Left forelimb (tissue), 1 donor: ENCODE results near the gene ARPC4.
"Not testable (repeated sequence)": the region's sequence is repeated elsewhere in the genome, so short reads cannot be mapped to it uniquely, and the experiment has no call there.

ENCODE experiments used
- DNase-seq: peaks from one replicate; pipeline ENCODE4 v3.0.0-alpha.2; 2018; ENCODE audit warnings: low spot score

Gene ARPC4

DNA sequence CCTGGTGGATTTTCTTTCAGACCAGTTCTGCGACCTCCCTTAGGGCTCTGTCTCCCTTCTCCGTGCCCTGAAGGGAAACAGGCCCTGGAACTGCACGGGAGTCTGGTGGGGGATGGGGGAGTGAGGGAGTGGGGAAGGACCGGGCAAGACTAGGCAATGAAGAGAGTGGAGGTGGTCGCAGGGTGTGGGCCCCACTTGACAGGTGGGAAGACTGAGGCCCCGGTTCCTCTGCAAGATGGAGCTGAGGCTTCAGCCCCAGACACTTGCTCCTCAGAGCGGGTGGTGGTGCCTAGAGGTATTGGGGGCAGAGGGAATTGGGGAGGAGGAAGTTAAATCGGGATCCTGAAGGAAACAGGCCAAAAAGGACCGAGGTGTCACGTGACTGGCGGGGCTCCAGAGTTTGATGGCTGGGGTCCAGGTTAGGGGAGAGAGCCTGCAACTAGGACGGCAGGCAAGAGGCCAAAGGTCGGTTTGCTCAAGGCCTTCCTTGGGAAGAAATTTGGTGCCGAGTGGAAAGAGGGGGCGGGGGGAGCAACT, 22.5 kb upstream of the ARPC4 start:
- peak; percentile 80 for DNase-seq

DNA sequence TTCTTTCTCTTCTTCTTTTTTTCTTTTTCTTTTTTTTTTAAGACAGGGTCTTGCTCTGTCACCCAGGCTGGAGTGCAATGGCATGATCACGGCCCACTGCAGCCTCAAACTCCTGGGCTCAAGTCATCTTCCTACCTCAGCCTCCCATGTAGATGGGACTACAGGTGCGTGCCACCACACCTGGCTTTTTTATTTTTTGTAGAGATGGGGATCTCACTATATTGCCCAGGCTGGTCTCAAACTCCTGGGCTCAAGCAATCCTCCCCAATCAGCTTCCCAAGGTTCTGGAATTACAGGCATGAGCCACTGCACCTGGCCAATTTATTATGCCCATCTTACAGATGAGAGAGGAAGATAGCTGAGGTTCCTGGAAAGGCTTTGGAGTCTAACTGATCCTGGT, 21.9 kb upstream of the ARPC4 start:
- DNase-seq, result not testable (repeated sequence)

- DNase-seq, result no peak
Measured at GRCh38 chr3:9776896-9777693, 15.8 kb upstream of the ARPC4 start.

DNA sequence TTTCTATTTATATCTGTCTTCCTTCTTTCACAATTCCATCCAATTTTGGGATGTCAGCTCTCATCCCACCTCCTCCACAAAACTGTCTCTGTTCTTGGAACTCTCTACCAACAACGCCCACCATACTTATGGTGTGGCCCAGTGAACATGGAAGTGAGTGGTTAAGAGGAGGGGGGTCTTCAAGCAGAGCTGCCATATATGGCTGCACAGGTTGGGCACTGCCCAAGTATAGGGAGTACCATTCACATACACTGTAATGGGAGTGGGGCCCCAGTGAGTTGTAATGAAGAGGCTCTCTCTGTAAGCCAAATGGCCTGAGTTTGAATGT, 15.2 kb upstream of the ARPC4 start:
- DNase-seq, result no peak

DNA sequence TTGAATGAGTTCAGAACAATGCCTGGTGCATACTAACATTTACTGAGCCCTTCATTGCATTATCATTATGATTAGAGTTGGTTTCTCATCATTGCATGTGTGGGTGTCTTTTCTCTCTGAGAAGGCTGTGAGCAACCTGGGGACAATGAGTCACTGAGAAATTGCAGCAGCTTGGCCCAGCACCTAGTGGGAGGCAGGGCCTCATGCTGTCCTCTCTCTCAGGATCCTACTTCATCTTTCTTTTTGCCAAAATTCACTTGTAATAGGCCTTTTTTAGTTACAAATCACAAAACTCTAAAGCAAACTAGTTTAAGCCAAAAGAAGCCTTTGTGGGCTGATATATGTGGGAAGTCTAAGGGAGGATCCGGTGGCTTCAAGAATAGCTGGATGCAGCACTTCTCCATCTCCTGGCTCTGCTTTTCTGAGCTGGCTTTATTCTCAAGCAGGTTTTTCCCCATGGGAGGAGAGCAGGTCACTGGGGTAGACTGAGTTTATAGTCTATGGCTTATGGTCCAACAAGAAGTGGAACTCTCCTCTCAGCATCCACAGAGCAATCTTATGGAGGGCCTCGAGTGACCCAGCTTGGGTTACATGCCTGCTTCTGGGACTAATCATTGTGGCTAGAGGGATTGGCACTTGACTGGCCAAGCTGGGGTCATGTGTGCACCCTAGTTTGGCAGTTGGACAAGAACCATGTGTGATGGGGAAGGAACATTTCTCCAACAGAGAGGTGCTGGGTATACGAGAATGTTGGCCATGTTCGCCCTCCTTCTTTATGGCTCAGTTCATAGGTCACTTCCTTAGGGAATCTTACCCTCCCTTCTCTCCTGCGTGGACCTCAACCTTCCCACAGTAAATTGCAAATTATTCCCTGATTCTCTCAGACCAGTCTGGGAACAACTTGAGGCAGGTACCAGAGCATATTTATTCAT, 14.5 kb upstream of the ARPC4 start:
- DNase-seq, result no peak

- DNase-seq, result no peak
Measured at GRCh38 chr3:9779075-9779593, 13.7 kb upstream of the ARPC4 start.

- no peak for DNase-seq
Measured at GRCh38 chr3:9779721-9780457, 13.0 kb upstream of the ARPC4 start.

DNA sequence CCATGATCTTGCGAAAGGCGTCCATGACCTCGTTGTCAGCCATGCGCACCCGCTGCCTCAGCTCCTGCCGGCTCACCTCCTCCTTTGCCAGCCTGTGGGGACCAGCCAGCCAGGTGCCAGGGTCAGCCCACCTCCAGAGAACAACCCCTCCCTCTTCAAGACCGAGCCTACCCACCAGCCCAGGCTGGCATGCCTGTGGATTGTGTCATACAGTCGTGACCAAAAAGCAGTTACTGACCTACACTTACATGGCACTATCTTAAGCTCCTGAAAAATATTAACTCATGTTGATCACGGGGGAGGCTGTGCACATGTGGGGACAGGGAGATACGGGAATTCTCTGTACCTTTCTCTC, 12.4 kb upstream of the ARPC4 start:
- no peak for DNase-seq

DNA sequence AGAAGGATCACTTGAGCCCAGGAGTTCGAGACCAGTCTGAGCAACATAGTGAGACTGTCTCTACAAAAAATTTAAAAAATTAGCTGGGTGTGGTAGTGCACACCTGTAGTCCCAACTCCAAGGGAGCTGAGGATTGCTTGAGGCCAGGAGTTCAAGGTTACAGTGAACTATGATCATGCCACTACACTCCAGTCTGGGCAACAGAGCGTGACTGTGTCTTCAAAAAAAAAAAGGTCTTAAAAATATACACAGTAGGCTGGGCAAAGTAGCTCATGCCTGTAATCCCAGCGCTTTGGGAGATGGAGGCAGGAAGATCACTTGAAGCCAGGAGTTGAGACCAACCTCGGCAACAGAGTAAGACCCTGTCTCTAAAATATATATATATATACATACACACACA, 12.0 kb upstream of the ARPC4 start:
- no peak for DNase-seq

GRCh38 chr3:9781551-9781950, 11.3 kb upstream of the ARPC4 start:
- no peak for DNase-seq

DNA sequence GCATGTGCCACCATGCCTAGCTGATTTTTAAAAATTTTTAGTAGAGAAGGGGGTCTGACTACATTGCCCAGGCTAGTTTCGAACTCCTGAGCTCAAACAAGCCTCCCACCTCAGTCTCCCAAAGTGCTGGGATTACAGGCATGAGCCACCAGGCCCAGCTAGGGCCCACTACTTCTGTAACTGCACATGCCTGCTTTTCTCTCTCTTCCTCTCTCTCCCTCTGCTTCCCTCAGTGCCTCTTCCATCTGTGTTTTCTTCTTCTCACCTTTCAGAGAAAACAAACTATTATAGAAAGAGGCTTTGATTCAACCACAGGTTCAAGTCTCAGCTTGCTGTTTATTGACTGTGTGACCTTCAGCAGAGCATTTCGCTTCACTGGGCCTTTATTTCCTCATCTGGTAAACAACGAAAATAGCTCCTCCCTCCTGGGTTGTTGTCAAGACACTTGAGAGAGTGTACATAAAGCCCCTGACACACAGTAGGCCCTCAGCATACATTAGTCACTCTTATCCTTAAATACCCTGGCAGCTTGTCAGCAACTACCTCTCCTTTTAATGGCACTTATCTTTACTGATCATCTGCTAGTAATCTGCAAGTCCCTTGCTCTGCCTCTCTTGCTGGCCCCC, 10.8 kb upstream of the ARPC4 start:
- no peak for DNase-seq

GRCh38 chr3:9782770-9783169, 10.1 kb upstream of the ARPC4 start:
- DNase-seq, result no peak

DNA sequence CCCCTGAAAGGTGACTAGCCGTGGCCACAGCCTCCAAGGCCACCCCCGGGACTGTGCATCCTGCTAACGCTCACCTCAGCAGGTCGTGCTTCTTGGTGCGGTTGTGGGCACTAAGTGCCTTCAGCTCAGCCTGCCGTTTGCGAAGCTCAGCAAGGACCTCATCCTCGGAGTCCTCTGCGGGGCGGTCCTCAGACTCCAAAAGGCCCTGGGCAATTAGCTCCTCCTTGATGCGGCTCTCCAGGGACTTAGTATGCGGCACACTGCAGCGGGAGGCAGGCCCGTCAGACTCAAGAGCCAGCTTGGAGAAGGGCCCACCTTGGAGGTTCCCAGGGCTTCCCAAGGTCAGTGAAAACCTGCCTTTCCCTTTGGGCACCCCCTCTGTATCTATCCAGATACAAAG, 8.9 kb upstream of the ARPC4 start:
- no peak for DNase-seq

DNA sequence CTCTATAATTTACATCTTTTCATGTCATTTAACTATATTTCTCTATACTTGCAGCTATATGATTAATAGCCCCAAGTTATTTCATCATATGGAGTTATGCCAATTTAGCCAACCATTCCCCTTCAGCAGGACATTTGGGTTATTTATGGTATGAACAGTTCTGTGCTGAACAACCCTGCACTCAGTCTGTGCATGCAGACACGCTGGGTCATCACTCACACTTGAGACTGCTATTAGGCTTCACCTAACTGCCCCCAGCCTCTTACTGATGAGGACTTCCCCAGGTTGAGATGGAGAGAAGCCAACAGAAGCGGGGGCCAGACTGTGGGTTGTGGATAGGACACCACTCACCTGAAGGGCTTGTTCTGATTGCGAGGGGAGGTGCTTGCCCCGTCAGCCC, 7.9 kb upstream of the ARPC4 start:
- no peak for DNase-seq

DNA sequence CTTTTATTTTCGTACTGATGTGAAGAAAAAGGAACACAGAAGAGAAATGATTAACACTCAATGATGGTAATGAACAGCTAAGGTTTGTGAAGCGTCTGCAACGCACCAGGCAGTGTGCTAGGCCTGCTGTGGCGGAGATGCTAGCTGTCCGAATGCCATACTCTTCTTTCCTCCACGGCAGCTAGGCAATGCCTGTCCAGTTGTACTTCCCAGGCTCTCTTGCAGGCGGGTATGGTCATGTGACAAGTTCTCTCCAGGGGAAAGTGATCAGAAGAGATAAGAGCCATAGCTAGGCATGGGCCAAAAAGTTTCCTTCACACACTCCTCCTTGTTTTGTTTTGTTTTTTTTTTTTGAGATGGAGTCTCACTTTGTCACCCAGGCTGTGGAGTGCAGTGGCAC, 7.3 kb upstream of the ARPC4 start:
- no peak for DNase-seq

- DNase-seq, result no peak
Measured at GRCh38 chr3:9786209-9786739, 6.6 kb upstream of the ARPC4 start.

GRCh38 chr3:9786825-9787669, 5.8 kb upstream of the ARPC4 start:
- DNase-seq, result no peak

GRCh38 chr3:9787714-9788113, 5.2 kb upstream of the ARPC4 start:
- no peak for DNase-seq

DNA sequence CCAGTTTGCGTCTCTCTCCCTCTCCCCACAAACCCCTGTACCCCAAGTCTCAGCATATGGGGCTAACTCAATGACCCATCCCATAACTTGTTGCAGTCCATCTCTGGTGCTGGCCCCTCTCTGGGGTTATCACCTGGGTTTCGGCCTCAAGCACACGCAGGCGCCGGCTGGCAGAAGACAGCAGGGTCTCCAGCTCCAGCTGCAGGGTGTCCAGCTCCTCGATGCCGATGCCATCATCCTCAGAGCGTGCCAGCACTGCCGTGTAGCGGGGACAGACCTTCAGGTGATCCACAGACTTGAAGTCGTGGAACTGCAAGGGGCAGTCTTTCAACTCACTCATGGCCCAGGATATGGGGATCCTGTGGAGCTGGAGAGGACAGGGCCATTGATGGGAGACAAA, 1.8 kb upstream of the ARPC4 start:
- no peak for DNase-seq

DNA sequence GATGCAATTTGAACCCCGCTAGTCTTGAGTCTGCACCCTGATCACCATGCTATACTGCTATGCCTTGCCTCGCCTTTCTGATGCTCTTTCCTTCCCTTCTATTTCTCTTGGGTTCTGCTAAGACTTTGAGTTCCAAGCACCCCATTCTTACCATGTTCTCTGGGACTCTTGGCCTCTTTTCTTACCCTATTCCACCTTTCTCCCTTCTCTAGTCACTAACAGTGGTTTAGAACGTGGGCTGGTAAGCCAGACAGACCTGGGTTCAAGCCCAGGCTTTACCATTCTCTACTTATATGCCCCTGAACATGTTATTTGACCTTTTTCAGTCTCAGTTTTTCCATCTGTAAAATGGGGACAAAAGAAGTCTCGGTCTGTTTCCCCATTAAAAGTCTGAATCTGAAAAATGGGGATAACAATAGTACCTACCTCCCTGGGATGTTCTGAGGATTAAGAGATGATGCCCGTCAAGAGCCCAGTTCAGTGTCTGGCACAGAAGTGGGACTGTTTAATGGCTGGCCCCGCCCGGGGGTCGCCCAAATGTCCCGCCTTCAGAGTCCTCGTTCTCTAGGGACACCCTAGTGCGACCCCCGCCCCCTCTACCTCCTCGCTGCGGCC, 985 bp upstream of the ARPC4 start:
- no peak for DNase-seq
